HEK293 (cell line): ENCODE data around the gene NOP9.

Experiments
- CTCF ChIA-PET: fragments of 350-600 bp; formaldehyde crosslinking; extraction: SDS; loops from one replicate; lab custom pipeline; 2021; ENCODE audit warnings: antibody characterized with exemption; lab: Yijun Ruan, JAX
- POLR2A ChIA-PET: fragments of 300-600 bp; formaldehyde crosslinking; extraction: SDS; loops from one replicate; lab custom pipeline; 2020; ENCODE audit warnings: antibody characterized with exemption, inconsistent platforms; lab: Yijun Ruan, JAX
- H3K27ac ChIP-seq: fragments of 200-500 bp; sonication (Bioruptor generic); 2 replicates; pipeline ENCODE4 v1.5.1; 2014; ENCODE audit warnings: low read depth, low read length, control low read depth, inconsistent platforms; ENCODE audit errors: extremely low read depth
- H3K36me3 ChIP-seq, 2 experiments: fragments of 200-500 bp in 1 of 2; sonication (Bioruptor generic) in 1 of 2; 1 replicate in 1 of 2; 2 replicates in 1 of 2; pipeline ENCODE4 v1.5.1; 2014 to 2017; ENCODE audit warnings: inconsistent platforms in 2 of 2, low read length in 2 of 2; ENCODE audit not compliant: control insufficient read depth in 2 of 2, insufficient read depth in 1 of 2
- H3K4me1 ChIP-seq: fragments of 200-500 bp; sonication (Bioruptor generic); 2 replicates; pipeline ENCODE4 v1.5.1; 2014; ENCODE audit warnings: mild to moderate bottlenecking, low read length, inconsistent platforms; ENCODE audit not compliant: control insufficient read depth, insufficient read depth
- H3K4me3 ChIP-seq: 2 replicates; pipeline ENCODE4 v1.5.1; 2011; ENCODE audit warnings: low read depth, mild to moderate bottlenecking, control low read depth, low read length, moderate library complexity
- H3K9me3 ChIP-seq: fragments of 200-500 bp; sonication (Bioruptor generic); 2 replicates; pipeline ENCODE4 v1.5.1; 2014; ENCODE audit warnings: low read depth, low read length, inconsistent platforms; ENCODE audit not compliant: control insufficient read depth, insufficient read depth
- FEZF1 ChIP-seq: fragments of 450-650 bp; formaldehyde crosslinking; IDR thresholded peaks from 2 replicates; pipeline ENCODE4 v1.5.1; 2016; ENCODE audit warnings: missing biosample characterization, missing genetic modification characterization
- SP2 ChIP-seq: fragments of 450-650 bp; formaldehyde crosslinking; IDR thresholded peaks from 2 replicates; pipeline ENCODE4 v1.5.1; 2016; ENCODE audit warnings: missing biosample characterization, missing genetic modification characterization
- ZFP3 ChIP-seq: fragments of 450-650 bp; formaldehyde crosslinking; IDR thresholded peaks from 2 replicates; pipeline ENCODE4 v1.5.1; 2016; ENCODE audit warnings: low read depth, missing biosample characterization, missing genetic modification characterization
- ZIC2 ChIP-seq: fragments of 450-650 bp; formaldehyde crosslinking; IDR thresholded peaks from 2 replicates; pipeline ENCODE4 v1.5.1; 2016; ENCODE audit warnings: missing biosample characterization, missing genetic modification characterization
- ZNF223 ChIP-seq: fragments of 450-650 bp; formaldehyde crosslinking; IDR thresholded peaks from 2 replicates; pipeline ENCODE4 v1.5.1; 2016; ENCODE audit warnings: missing biosample characterization, missing genetic modification characterization
- ZNF24 ChIP-seq: fragments of 450-650 bp; formaldehyde crosslinking; IDR thresholded peaks from 2 replicates; pipeline ENCODE4 v1.5.1; 2016; ENCODE audit warnings: missing biosample characterization, missing genetic modification characterization
- ZNF433 ChIP-seq: fragments of 450-650 bp; formaldehyde crosslinking; IDR thresholded peaks from 2 replicates; pipeline ENCODE4 v1.5.1; 2016; ENCODE audit warnings: missing biosample characterization, missing genetic modification characterization, low read depth
- ZNF530 ChIP-seq: fragments of 450-650 bp; formaldehyde crosslinking; IDR thresholded peaks from 2 replicates; pipeline ENCODE4 v1.5.1; 2016; ENCODE audit warnings: low read depth, missing biosample characterization, missing genetic modification characterization
- ZNF843 ChIP-seq: fragments of 450-650 bp; formaldehyde crosslinking; IDR thresholded peaks from 2 replicates; pipeline ENCODE4 v1.5.1; 2016; ENCODE audit warnings: missing biosample characterization, missing genetic modification characterization
- TF ChIP-seq, protein P1 (sequence below): fragments of 450-650 bp; formaldehyde crosslinking; IDR thresholded peaks from 2 replicates; pipeline ENCODE4 v1.5.1; 2016; ENCODE audit warnings: missing biosample characterization, missing genetic modification characterization
- TF ChIP-seq, protein P2 (sequence below): fragments of 450-650 bp; formaldehyde crosslinking; IDR thresholded peaks from 2 replicates; pipeline ENCODE4 v1.5.1; 2016; ENCODE audit warnings: missing biosample characterization, missing genetic modification characterization, borderline replicate concordance
- TF ChIP-seq, protein P3 (sequence below): fragments of 450-650 bp; formaldehyde crosslinking; conservative IDR thresholded peaks from 2 replicates; pipeline ENCODE4 v1.5.1; 2016; ENCODE audit warnings: low read depth, missing biosample characterization, missing genetic modification characterization
- TF ChIP-seq, protein P4 (sequence below): fragments of 450-650 bp; formaldehyde crosslinking; IDR thresholded peaks from 2 replicates; pipeline ENCODE4 v1.5.1; 2016; ENCODE audit warnings: missing biosample characterization, missing genetic modification characterization

The NOP9 gene

DNA sequence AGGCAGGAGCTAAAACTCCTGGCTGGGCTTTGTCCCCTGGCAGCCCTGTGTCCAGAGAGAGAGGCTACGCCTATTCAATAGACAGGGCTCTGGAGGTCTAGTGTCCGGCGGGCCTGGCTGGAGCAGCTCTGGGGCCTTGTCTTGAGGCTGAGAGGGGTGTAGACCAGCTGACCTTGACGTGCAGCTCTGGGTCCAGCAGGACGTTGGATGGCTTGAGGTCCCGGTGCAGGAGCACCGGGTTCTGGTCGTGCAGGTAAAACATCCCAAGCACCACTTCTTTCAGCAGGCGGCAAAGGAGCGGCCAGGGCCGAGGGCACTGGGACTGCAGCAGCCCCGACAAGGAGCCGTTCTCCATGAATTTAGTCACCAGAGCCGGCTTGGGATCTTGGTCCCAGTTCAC lies 39.2 kb downstream of the NOP9 start:
- Histone ChIP-seq H3K27ac (no peak overlapping the region), H3K4me1 (peaks cover 4% of the 10 kb centered on the region; the same call in 1 of the 2 replicates), H3K4me3 (no peak overlapping the region), H3K9me3 (no peaks in the 10 kb centered on the region), H3K36me3 (no peaks in the 10 kb centered on the region)
- CTCF ChIA-PET = interaction anchor here (0.6 to 16.9 kb wide), 4 partner anchors 9 to 93 kb away, joined by 3 to 468 read pairs (median 4); partner anchors contain the start of genes CBLN3 and KHNYN
- TF ChIP-seq SP2 = no peak
- TF ChIP-seq, protein P1, sequence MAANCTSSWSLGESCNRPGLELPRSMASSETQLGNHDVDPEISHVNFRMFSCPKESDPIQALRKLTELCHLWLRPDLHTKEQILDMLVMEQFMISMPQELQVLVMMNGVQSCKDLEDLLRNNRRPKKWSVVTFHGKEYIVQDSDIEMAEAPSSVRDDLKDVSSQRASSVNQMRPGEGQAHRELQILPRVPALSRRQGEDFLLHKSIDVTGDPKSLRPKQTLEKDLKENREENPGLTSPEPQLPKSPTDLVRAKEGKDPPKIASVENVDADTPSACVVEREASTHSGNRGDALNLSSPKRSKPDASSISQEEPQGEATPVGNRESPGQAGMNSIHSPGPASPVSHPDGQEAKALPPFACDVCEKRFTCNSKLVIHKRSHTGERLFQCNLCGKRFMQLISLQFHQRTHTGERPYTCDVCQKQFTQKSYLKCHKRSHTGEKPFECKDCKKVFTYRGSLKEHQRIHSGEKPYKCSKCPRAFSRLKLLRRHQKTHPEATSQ (tag by site-specific recombination) = no peak
- TF ChIP-seq, protein P2, sequence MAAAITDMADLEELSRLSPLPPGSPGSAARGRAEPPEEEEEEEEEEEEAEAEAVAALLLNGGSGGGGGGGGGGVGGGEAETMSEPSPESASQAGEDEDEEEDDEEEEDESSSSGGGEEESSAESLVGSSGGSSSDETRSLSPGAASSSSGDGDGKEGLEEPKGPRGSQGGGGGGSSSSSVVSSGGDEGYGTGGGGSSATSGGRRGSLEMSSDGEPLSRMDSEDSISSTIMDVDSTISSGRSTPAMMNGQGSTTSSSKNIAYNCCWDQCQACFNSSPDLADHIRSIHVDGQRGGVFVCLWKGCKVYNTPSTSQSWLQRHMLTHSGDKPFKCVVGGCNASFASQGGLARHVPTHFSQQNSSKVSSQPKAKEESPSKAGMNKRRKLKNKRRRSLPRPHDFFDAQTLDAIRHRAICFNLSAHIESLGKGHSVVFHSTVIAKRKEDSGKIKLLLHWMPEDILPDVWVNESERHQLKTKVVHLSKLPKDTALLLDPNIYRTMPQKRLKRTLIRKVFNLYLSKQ (tag by site-specific recombination) = no peak
- POLR2A ChIA-PET = no interaction called here

DNA sequence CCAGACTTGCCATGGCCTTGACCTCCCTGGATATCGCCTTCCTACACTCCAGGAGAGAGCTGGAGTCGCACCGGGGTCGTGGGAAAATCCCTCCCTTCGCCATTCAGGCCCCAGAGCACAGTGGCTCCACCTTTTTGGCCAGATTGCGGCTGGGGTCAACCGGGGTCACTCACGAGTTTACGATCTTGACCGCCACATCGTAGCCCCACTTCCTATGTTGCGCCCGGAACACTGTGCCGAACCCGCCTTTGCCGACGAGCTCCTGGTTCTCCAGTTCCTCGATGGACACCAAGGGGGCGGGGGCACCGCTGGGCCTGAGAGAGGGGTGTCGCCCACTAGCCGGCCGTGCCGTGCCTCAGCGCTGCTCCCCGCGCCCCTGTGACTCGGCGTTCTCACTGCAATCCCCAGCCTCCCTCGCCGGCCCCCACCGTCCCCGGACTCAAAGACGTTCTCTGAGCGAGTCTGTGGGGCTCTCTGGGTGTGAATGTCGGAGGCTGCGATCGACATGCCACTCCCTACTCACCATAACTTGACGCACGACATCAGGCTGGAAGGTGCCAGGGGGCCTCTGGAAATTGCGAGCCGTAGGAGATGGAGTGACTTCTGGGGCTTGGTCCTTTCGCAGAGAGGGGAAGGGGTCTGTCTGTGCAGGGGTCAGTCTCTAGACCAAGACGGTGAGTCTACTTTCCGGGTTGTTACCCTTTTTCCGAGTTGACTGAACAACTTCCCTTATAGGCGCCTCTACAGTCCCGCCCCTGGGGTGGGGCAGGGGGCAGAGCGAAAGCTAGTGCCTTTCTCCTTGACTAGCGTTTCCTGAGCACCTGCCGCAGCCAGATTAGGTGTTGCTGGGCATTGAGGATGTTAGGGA lies 39.9 kb downstream of the NOP9 start, which contains the start of gene RIPK3:
RIPK3 (minus strand) TSS at position 708 of the 868 bp plus-strand sequence; CDS start at position 543, 165 bp downstream.
- TF ChIP-seq, protein P3, sequence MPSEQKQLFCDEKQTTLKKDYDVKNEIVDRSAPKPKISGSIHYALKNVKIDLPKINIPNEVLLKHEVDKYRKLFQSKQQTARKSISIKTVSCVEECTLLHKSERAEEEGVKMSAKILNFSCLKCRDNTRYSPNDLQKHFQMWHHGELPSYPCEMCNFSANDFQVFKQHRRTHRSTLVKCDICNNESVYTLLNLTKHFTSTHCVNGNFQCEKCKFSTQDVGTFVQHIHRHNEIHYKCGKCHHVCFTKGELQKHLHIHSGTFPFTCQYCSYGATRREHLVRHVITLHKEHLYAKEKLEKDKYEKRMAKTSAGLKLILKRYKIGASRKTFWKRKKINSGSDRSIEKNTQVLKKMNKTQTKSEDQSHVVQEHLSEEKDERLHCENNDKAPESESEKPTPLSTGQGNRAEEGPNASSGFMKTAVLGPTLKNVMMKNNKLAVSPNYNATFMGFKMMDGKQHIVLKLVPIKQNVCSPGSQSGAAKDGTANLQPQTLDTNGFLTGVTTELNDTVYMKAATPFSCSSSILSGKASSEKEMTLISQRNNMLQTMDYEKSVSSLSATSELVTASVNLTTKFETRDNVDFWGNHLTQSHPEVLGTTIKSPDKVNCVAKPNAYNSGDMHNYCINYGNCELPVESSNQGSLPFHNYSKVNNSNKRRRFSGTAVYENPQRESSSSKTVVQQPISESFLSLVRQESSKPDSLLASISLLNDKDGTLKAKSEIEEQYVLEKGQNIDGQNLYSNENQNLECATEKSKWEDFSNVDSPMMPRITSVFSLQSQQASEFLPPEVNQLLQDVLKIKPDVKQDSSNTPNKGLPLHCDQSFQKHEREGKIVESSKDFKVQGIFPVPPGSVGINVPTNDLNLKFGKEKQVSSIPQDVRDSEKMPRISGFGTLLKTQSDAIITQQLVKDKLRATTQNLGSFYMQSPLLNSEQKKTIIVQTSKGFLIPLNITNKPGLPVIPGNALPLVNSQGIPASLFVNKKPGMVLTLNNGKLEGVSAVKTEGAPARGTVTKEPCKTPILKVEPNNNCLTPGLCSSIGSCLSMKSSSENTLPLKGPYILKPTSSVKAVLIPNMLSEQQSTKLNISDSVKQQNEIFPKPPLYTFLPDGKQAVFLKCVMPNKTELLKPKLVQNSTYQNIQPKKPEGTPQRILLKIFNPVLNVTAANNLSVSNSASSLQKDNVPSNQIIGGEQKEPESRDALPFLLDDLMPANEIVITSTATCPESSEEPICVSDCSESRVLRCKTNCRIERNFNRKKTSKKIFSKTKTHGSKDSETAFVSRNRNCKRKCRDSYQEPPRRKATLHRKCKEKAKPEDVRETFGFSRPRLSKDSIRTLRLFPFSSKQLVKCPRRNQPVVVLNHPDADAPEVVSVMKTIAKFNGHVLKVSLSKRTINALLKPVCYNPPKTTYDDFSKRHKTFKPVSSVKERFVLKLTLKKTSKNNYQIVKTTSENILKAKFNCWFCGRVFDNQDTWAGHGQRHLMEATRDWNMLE (tag by site-specific recombination) = no peak
- no peak for TF ChIP-seq ZNF24 (tag by site-specific recombination)
- no peak for TF ChIP-seq ZNF433 (tag by site-specific recombination)
- no peak for TF ChIP-seq ZFP3 (tag by site-specific recombination)
- no peak for TF ChIP-seq ZNF223 (tag by site-specific recombination)
- no peak for TF ChIP-seq ZNF843
- no peak for TF ChIP-seq ZIC2 (tag by site-specific recombination)
- no peak within 1 kb of the TSS for H3K27ac ChIP-seq
- no peaks in the 10 kb centered on the region for H3K4me1 ChIP-seq
- ChIA-PET CTCF (interaction anchor here (0.7 to 16.9 kb wide), 6 partner anchors 18 to 97 kb away, joined by 3 to 468 read pairs (median 4); partner anchors contain the start of genes CBLN3 and KHNYN), POLR2A (no interaction called here)
- H3K36me3 ChIP-seq = no peaks in the 10 kb centered on the region
- no peak within 1 kb of the TSS for H3K4me3 ChIP-seq
- H3K9me3 ChIP-seq = no peaks in the 10 kb centered on the region

DNA sequence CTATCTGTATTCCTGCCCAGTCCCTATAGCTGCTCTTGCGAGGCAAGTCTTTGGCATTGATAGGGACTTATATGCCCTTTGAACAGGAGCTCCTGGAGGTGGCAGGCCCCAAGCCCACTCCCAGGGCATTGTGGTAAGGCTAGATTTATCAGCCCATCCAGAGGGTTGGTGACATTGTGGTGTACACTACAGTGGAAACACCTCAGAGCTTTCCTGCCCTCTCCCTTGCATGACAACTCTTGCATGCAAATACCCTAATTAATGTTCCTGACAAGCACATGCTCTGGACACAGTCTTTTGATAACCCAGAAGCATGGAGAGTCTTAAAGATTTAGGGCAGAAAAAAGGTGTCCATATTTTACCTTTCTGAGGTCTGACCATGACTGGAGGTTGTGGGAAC lies 41.0 kb downstream of the NOP9 start:
- H3K36me3 ChIP-seq = no peaks in the 10 kb centered on the region
- no peak overlapping the region for H3K4me3 ChIP-seq
- POLR2A ChIA-PET = no interaction called here
- no peaks in the 10 kb centered on the region for H3K4me1 ChIP-seq
- no peak overlapping the region for H3K27ac ChIP-seq
- H3K9me3 ChIP-seq = no peaks in the 10 kb centered on the region
- CTCF ChIA-PET = interaction anchor here (0.7 to 2.2 kb wide), 4 partner anchors 10 to 96 kb away, joined by 3 to 10 read pairs (median 4); no protein-coding TSS in a partner anchor
- TF ChIP-seq ZNF530 (no peak), FEZF1 (no peak)
- TF ChIP-seq, protein P4, sequence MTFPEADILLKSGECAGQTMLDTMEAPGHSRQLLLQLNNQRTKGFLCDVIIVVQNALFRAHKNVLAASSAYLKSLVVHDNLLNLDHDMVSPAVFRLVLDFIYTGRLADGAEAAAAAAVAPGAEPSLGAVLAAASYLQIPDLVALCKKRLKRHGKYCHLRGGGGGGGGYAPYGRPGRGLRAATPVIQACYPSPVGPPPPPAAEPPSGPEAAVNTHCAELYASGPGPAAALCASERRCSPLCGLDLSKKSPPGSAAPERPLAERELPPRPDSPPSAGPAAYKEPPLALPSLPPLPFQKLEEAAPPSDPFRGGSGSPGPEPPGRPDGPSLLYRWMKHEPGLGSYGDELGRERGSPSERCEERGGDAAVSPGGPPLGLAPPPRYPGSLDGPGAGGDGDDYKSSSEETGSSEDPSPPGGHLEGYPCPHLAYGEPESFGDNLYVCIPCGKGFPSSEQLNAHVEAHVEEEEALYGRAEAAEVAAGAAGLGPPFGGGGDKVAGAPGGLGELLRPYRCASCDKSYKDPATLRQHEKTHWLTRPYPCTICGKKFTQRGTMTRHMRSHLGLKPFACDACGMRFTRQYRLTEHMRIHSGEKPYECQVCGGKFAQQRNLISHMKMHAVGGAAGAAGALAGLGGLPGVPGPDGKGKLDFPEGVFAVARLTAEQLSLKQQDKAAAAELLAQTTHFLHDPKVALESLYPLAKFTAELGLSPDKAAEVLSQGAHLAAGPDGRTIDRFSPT (tag by site-specific recombination) = no peak
- TF ChIP-seq, protein P3 (tag by site-specific recombination) = no peak
